ENCODE measurements around the gene ZNF467. TPM values are rescaled to one million over a fixed set of nuclear protein-coding genes. Genes with fewer than 3 reads are reported as not detected.

Gene ZNF467
- total RNA-seq, 2 experiments from 2014 or later = not detected

DNA sequence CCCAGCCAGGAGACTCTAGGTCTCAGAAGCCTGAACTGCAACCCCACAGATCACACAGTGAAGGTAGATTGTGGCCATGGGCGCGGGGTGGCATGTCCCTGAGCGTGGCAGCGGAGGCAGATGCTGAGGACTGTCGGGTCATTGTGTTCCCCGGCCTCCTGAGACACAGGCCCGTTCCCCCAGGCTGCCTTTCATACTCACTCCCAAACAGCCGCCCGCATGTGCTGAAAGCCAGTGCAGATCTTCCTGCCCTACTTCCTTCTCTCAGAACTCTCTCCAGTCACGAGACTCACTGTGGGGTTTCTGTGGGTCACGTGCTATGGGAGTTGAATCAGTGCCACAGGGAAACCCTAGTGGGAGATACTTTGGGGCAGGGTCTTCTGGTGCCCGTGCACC is 48.0 kb downstream of the ZNF467 start:
- CTCF ChIA-PET = no interaction called here
- no peak overlapping the region for H3K27ac Mint-ChIP-seq
- no peak overlapping the region for H3K4me3 Mint-ChIP-seq
- H3K27me3 Mint-ChIP-seq = no peaks in the 10 kb centered on the region
- DNase-seq = no peak
- no peaks in the 10 kb centered on the region for H3K9me3 Mint-ChIP-seq (ENCODE audit: low read depth)
- H3K4me1 Mint-ChIP-seq = no peaks in the 10 kb centered on the region
- H3K36me3 Mint-ChIP-seq = no peaks in the 10 kb centered on the region
- no peak for ATAC-seq

DNA sequence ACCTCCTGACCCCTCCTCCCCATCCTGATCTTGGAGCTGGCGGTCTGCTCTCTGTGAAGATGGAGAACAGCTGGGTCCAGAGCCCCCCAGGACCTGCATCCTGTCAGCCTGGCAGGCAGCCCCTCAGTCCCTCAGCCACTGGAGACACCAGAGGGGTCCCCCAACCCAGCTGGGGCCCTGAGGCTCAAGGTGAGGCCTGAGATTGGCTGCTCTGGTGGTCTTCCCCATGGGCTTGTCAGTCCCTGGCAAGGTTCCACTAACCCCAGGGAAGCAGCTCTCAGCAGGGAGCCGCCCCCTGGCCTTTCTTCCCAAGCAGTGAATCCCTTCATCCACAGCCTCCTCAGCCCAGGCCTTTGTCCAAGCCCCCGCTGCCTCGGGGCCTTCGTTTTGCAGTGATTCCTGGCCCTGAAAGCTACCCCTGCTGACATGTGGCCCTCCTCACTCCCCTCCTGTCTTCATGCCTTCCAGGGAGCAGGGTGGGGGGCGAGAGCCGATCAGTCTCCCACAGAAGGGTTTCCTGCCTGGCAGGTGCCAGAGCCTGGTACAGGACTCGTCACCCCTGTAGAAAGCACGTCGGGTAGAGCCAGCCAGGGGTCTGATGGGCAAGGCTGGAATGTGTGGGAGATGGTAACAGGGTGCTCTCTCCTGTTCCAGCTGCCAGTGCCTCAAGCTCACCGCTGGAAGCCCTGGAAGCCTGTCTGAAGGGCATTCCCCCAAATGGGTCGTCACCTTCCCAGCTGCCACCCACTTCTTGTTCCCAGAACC is 48.5 kb downstream of the ZNF467 start:
- Mint-ChIP-seq H3K4me3 (no peak overlapping the region), H3K27ac (no peak overlapping the region), H3K4me1 (peaks cover 4% of the 10 kb centered on the region), H3K27me3 (no peaks in the 10 kb centered on the region), H3K9me3 (ENCODE audit: low read depth) (no peaks in the 10 kb centered on the region), H3K36me3 (no peaks in the 10 kb centered on the region)
- DNase-seq (no peak), ATAC-seq (no peak)
- CTCF ChIA-PET = interaction anchor here (1.0 to 2.1 kb wide), 2 partner anchors 17 to 19 kb away, joined by 4 to 7 read pairs; no protein-coding TSS in a partner anchor

DNA sequence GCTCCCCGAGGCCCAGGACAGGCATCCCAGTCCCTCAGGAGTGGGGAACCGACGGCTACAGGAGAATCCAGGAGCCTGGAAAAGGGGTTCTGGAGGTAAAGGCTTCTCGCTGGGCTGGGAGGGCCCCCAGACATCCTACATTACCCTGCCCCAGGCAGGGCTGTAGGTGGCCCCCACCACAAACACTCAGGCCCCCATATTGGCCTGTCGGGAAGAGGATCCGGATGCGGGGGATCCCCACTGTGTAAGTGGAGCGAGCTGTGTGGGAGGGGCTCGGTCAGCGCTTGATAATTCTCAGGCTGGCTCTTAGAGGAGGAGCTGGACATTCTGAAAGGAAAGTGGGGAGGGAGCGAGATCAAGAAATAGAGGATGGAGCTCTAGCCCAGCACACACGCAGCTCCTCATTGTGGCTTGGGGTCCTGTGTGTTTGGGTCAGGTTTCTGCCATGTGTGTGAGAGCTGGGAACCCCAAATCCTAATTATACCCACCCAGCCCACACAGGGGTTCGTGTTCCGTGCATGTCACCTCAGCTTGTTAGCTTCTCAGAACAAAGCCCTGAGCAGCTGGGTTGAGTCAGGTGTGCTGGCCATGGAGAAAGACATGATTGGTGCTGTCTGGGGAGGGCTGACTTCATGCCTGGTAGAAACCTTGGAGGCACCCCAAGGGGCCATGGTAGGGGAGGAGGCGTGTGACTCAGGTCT is 49.4 kb downstream of the ZNF467 start:
- Mint-ChIP-seq H3K4me1 (peaks cover 4% of the 10 kb centered on the region), H3K27ac (no peak overlapping the region), H3K36me3 (no peaks in the 10 kb centered on the region), H3K4me3 (no peak overlapping the region), H3K27me3 (no peaks in the 10 kb centered on the region), H3K9me3 (ENCODE audit: low read depth) (no peaks in the 10 kb centered on the region)
- no peak for ATAC-seq
- DNase-seq = no peak
- CTCF ChIA-PET = interaction anchor here (1.0 to 2.1 kb wide), 2 partner anchors 18 to 20 kb away, joined by 4 to 7 read pairs; no protein-coding TSS in a partner anchor

DNA sequence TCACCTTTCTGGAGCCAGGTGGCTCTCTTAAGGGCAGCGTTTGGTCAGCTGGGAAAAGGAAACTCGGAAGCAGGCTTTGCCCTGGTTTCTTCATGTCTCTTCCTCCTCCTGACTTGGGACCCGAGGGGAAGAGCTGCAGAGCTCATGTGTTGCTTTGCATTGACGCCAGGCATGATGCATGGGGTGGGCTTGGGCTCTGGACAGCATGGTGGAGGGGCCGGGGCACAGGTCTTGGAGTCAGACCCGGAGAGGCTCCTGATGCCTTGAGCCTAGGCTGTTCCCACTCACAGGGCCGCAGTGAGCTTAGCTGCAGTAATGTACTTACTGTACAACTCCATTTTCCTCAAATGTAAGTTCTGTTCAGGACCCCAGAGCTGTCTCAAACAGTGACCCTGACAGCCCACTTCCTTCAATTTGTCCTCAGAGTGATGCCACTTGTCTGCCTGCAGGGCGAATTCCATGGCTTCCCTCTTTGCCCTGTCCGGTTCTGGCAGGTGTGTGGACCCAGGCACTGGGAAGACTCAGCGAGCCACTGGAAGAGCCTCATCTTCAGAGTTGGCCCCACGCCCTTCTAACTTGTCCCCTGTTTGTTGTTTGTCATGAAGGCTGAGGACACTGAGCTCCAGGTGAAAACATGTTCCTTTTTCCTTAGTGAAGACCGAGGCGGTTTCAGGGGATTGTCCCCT is 50.2 kb downstream of the ZNF467 start:
- H3K36me3 Mint-ChIP-seq = no peaks in the 10 kb centered on the region
- CTCF ChIA-PET = interaction anchor here (2.1 kb wide), 1 partner anchor 19 kb away, joined by 7 read pairs; no protein-coding TSS in a partner anchor
- no peak for DNase-seq
- H3K27me3 Mint-ChIP-seq = no peaks in the 10 kb centered on the region
- H3K4me1 Mint-ChIP-seq = peaks cover 4% of the 10 kb centered on the region
- no peaks in the 10 kb centered on the region for H3K9me3 Mint-ChIP-seq (ENCODE audit: low read depth)
- no peak overlapping the region for H3K27ac Mint-ChIP-seq
- no peak for ATAC-seq
- no peak overlapping the region for H3K4me3 Mint-ChIP-seq

GRCh38 chr7:149722356-149722957 is 50.9 kb downstream of the ZNF467 start:
- H3K4me1 Mint-ChIP-seq = peaks cover 4% of the 10 kb centered on the region
- ATAC-seq (no peak), DNase-seq (no peak)

DNA sequence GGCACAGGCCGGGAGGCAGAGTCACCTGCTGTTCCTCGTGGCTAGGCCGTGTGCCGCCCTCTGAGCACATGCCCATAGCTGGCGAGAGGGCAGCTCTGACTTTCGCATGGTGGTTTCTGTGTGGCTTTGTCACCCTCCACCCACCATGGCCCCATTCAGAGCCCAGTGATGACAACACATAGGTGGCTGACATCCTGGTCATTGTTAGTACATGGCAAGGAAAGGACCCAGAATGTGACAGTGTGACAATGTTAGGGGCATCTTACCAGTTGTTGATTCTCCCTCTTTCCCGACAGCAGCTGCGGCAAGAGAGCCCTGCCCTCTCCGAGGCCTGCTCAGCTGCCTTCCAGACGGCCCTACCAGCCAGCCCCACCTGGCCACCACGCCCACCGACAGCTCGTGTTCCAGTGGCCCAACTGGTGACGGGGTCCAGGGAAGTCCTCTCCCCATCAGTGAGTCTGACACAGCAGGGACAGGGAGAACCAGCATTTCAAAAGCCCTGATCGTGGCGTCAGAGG is 52.2 kb downstream of the ZNF467 start:
- Mint-ChIP-seq H3K27ac (no peak overlapping the region), H3K36me3 (no peaks in the 10 kb centered on the region), H3K4me3 (no peak overlapping the region), H3K4me1 (peaks cover 4% of the 10 kb centered on the region), H3K9me3 (ENCODE audit: low read depth) (no peaks in the 10 kb centered on the region), H3K27me3 (no peaks in the 10 kb centered on the region)
- ATAC-seq (no peak), DNase-seq (no peak)
- CTCF ChIA-PET = interaction anchor here (1.0 kb wide), 1 partner anchor 21 kb away, joined by 3 read pairs; no protein-coding TSS in a partner anchor

More at GRCh38 chr7:149722356-149722957, 50.9 kb downstream of the ZNF467 start:
- no peaks in the 10 kb centered on the region for H3K9me3 Mint-ChIP-seq (ENCODE audit: low read depth)
- no peaks in the 10 kb centered on the region for H3K27me3 Mint-ChIP-seq
- CTCF ChIA-PET = interaction anchor here (1.0 kb wide), 1 partner anchor 20 kb away, joined by 3 read pairs; no protein-coding TSS in a partner anchor
- H3K27ac Mint-ChIP-seq = no peak overlapping the region
- H3K36me3 Mint-ChIP-seq = no peaks in the 10 kb centered on the region
- H3K4me3 Mint-ChIP-seq = no peak overlapping the region

- H3K27ac Mint-ChIP-seq = no peak overlapping the region
- no peak overlapping the region for H3K4me3 Mint-ChIP-seq
- no peaks in the 10 kb centered on the region for H3K27me3 Mint-ChIP-seq
- CTCF ChIA-PET = no interaction called here
- DNase-seq = no peak
- ATAC-seq = no peak
- H3K36me3 Mint-ChIP-seq = no peaks in the 10 kb centered on the region
- H3K9me3 Mint-ChIP-seq (ENCODE audit: low read depth) = no peaks in the 10 kb centered on the region
- peaks cover 10% of the 10 kb centered on the region for H3K4me1 Mint-ChIP-seq
Observed at GRCh38 chr7:149720372-149721083, 52.9 kb downstream of the ZNF467 start.

GRCh38 chr7:149719912-149720335 is 53.5 kb downstream of the ZNF467 start:
- CTCF ChIA-PET = no interaction called here
- H3K9me3 Mint-ChIP-seq (ENCODE audit: low read depth) = no peaks in the 10 kb centered on the region
- H3K27me3 Mint-ChIP-seq = no peaks in the 10 kb centered on the region
- H3K4me1 Mint-ChIP-seq = peaks cover 15% of the 10 kb centered on the region
- no peak overlapping the region for H3K27ac Mint-ChIP-seq
- ATAC-seq (no peak), DNase-seq (no peak)
- no peak overlapping the region for H3K4me3 Mint-ChIP-seq
- no peaks in the 10 kb centered on the region for H3K36me3 Mint-ChIP-seq

DNA sequence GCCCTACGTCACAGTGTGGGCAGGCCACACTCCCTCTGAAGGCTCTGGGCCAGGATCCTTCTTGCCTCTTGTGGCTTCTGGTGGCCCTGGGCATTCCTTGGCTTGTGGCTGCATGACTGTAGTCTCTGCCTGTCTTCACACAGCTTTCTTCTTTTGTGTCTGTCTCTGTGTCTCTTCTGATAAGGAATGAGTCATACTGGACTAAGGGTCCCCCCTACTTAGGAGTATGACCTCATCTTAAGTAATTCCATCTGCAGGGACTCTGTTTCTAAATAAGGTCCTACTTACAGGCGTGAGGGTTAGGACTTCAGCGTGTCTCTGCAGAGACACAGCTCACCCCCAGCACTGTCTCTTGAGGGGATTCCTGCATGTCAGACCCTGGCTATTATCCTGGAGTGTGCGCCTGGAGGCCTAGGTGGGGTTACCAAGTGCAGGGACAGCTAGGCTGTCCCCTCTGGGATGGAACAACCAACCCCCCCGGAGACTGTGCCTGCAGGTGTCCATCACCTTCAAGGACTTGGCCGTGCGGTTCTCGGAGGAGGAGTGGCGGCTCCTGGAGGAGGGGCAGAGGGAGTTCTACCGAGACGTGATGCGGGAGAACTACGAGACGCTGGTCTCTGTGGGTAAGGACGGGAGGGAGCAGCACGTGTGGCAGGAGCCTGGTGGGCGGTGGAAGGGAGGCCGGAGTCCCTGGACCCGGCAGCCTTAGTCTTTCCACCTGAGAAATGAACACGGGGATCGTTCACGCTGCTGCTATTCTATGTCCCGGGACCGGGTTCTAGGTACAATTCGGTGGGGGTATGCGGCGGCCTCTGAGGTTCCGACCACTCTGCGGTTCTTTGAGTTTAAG is 54.1 kb downstream of the ZNF467 start:
- H3K4me1 Mint-ChIP-seq = peaks cover 15% of the 10 kb centered on the region
- H3K36me3 Mint-ChIP-seq = no peaks in the 10 kb centered on the region
- no peak overlapping the region for H3K4me3 Mint-ChIP-seq
- H3K27me3 Mint-ChIP-seq = no peaks in the 10 kb centered on the region
- no peaks in the 10 kb centered on the region for H3K9me3 Mint-ChIP-seq (ENCODE audit: low read depth)
- DNase-seq (no peak), ATAC-seq (no peak)
- CTCF ChIA-PET = interaction anchor here (1.3 kb wide), 1 partner anchor 22 kb away, joined by 3 read pairs; no protein-coding TSS in a partner anchor
- no peak overlapping the region for H3K27ac Mint-ChIP-seq

DNA sequence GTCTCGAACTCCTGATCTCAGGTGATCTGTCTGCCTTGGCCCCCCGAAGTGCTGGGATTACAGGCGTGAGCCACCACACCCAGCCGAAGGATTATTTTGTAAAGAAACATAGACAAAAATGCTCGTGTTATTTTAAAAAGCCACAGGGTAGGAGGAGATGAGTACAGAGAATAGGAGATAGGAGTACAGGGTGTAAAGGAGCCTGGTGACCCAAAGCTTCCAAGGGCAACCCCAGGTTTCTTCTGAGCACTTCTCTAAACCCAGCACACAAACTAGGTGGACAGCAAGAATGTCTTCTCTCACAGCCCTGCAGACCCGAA is 54.7 kb downstream of the ZNF467 start:
- CTCF ChIA-PET = interaction anchor here (1.3 kb wide), 1 partner anchor 23 kb away, joined by 3 read pairs; no protein-coding TSS in a partner anchor
- no peak overlapping the region for H3K4me3 Mint-ChIP-seq
- no peaks in the 10 kb centered on the region for H3K9me3 Mint-ChIP-seq (ENCODE audit: low read depth)
- ATAC-seq = no peak
- H3K4me1 Mint-ChIP-seq = peaks cover 17% of the 10 kb centered on the region
- no peaks in the 10 kb centered on the region for H3K27me3 Mint-ChIP-seq
- DNase-seq = no peak
- H3K36me3 Mint-ChIP-seq = no peaks in the 10 kb centered on the region
- no peak overlapping the region for H3K27ac Mint-ChIP-seq

DNA sequence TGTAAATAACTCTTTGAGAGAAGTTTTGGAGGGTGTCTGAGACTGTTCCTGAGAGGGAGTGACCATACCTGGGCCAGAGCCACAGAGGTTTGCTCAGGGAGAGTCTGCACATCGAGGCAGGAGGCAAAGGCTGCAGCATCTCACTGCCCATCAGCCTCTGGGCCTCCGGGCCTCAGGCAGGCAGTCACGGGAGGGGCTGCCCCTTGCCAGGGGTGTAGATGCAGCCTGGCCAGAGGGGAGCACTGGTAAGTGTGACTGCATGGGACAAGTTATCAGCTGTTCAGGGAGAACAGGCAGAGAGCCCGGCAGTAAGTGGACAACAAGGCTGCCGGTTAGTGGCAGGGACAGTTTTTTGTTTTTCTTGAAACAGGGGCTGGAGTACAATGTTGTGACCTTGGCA is 55.9 kb downstream of the ZNF467 start:
- no peak overlapping the region for H3K27ac Mint-ChIP-seq
- no peak for ATAC-seq
- no peaks in the 10 kb centered on the region for H3K36me3 Mint-ChIP-seq
- H3K27me3 Mint-ChIP-seq = no peaks in the 10 kb centered on the region
- no peak for DNase-seq
- H3K4me1 Mint-ChIP-seq = peaks cover 17% of the 10 kb centered on the region
- CTCF ChIA-PET = interaction anchor here (1.3 kb wide), 1 partner anchor 24 kb away, joined by 3 read pairs; no protein-coding TSS in a partner anchor
- no peak overlapping the region for H3K4me3 Mint-ChIP-seq
- no peaks in the 10 kb centered on the region for H3K9me3 Mint-ChIP-seq (ENCODE audit: low read depth)

- CTCF ChIA-PET = no interaction called here
- no peak overlapping the region for H3K27ac Mint-ChIP-seq
- no peak overlapping the region for H3K4me3 Mint-ChIP-seq
- peaks cover under 1% of the 10 kb centered on the region for H3K9me3 Mint-ChIP-seq (ENCODE audit: low read depth)
- peaks cover under 1% of the 10 kb centered on the region for H3K36me3 Mint-ChIP-seq
- no peaks in the 10 kb centered on the region for H3K27me3 Mint-ChIP-seq
- ATAC-seq (no peak), DNase-seq (no peak)
- H3K4me1 Mint-ChIP-seq = peaks cover 17% of the 10 kb centered on the region
Observed at GRCh38 chr7:149716932-149717307, 56.5 kb downstream of the ZNF467 start.

Data from activated CD8-positive, alpha-beta memory T cell treated with anti-CD3 and anti-CD28 coated beads, Interleukin-2, amount 10 ng/mL, durations not matched to agents 7 days and 5 days (primary cell).